T-helper 2 cell treated with Interferon-gamma antibody and Interleukin-4, amounts not matched to agents 100 ng/mL and 5 ng/mL, for 36 hours (primary cell): Measurements from ENCODE around the gene ASF1A. TPM values are rescaled to one million over a fixed set of nuclear protein-coding genes. Genes with fewer than 3 reads are reported as not detected.

Experiments used
- intact Hi-C: fragments of 100-400 bp; cut with micrococcal nuclease; formaldehyde crosslinking; loops from one replicate; pipeline ENCODE4 v1.15.1; 2023
- total RNA-seq: library from RNA; stranded (reverse); gene quantifications from 2 replicates; pipeline ENCODE4 v1.2.3, GENCODE V29; 2022

ASF1A gene
- total RNA-seq, 1 donor from 2014 or later = 43.6 TPM

DNA sequence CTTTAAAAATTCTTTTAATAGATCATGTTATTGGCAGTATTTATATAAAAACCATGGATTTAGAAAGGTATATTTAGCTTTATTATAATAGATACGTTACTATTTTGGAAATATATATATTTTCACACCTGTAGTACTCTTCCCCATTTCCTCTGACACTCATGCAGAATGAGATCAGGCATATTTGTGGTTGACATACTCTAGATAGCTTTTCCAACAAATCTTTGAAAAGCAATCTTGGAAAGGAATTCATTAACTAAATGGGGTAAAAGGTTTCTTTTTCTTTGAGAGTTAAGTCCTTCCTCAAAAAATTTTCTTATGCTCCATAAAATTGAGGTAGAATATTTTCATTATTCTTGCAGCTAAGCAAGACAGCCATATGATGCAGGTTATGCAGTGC is 14.5 kb downstream of the ASF1A start:
- intact Hi-C loops = no loop called here

- intact Hi-C loops = no loop called here
Observed at GRCh38 chr6:118912646-118913045, 18.7 kb downstream of the ASF1A start.

GRCh38 chr6:118913161-118913560 is 19.2 kb downstream of the ASF1A start:
- intact Hi-C loops = no loop called here

GRCh38 chr6:118914598-118914997 is 20.6 kb downstream of the ASF1A start:
- intact Hi-C loops = no loop called here

DNA sequence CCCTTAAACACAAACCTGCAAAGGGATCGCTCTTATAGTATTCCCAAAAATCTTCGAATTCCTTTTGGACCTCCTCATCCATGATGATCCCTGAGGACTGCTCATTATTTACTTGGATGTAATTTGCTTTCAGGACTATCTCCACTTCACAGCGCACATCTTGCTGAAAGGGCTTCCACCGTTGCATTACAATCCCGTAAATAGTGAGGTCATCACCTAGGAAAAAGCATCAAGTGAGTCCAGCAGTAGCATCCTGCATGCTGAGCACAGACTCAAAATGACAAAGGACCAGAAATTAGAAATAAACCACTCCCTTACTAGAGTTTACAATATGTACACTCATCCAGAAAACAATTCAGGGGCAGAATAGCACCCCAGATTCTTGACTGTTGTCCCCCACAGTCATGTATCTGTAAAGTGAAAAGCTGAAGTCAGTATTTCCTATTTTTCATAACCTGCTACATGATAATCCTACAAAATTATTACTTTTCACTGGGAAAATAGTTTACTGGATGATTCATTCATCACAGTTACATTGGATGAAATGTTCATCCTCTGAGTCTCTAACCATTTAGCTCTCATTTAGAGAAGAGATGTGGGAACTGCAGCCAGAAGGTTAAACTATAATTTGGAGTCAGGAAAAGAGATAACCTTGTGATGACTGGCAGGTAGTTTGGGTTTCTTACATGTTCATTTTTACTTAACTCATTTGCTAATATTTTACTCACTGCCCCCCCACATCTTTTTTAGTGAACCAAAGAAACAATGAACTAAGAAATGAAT is 23.8 kb downstream of the ASF1A start:
- intact Hi-C loops = no loop called here

DNA sequence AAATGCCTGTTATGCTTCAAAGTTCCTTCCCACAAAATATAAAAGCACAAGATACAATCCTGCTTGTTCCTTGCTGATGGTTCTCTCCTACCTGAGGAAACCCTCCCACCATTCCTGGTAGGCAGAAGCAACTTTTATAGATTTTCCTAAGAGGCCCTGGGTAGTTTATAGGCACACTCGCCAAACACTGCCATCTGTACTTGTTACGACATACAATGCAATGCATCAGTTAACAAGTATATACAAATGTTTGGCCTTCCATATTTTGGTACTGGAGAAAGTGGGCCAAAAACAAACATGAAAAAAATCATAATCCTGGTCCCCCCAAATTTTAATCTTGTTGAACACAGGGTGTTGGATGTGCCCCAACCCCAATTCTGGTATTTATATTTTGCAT is 24.4 kb downstream of the ASF1A start:
- intact Hi-C loops = no loop called here

DNA sequence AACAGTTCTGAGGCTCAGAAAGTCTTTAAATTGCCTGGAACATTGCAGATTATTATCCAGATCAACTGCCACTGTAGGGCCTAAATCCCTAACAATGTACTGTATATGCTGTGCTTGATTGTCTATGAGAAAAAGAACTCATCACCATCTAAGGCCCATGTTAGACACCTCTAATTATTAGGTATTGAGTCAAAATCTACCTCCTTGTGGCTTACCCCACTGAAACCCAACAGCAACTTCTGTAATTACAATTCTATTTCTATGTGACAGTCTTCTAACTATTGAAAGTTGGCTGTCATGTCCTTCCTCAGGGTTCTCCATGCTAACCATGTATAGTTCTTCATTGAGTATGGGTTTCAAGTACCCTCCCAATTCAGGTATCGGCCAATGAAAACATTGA is 27.1 kb downstream of the ASF1A start:
- intact Hi-C loops = no loop called here

DNA sequence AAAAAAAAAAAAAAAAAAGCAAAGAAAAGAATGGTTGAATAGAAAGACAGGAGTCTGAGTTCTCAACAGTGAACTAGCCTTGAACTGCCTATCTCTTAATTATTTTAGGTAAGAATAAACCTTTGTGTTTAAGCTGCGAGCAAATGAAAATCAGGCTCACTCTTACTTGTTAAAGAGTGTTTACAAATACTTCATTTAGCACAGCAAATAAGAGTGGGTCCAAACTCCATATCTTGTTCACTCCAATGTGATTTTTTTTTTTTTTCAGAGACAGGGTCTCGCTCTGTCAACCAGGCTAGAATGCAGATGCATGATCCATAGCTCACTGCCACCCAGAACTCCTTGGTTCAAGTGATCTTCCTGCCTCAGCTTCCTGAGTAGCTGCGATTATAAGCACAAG is 29.1 kb downstream of the ASF1A start:
- intact Hi-C loops = no loop called here

- intact Hi-C loops = loop anchor here (10.0 kb wide), 2 partner anchors 384 to 1256 kb away; partner anchors contain the start of gene NUS1
Observed at GRCh38 chr6:118930680-118931079, 36.7 kb downstream of the ASF1A start.

DNA sequence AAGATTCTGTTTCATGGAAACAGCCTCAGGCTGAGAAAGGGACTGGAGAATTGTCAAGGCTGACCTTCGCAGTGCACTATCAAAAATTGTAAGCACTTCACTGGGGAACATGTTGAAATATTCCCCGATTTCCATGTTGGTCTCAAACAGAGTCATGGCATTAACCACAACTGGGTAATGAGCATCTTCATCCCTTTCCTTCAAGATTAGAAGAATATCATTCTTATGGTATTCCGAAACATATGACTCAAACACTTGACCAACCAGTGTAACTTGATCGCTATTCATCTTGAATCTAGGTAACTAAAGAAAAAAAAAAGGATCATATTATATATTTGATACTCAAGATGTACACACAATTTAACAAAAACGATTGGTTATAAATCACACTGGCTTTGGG is 37.5 kb downstream of the ASF1A start:
- intact Hi-C loops = loop anchor here (10.0 kb wide), 2 partner anchors 383 to 1257 kb away; partner anchors contain the start of gene NUS1

DNA sequence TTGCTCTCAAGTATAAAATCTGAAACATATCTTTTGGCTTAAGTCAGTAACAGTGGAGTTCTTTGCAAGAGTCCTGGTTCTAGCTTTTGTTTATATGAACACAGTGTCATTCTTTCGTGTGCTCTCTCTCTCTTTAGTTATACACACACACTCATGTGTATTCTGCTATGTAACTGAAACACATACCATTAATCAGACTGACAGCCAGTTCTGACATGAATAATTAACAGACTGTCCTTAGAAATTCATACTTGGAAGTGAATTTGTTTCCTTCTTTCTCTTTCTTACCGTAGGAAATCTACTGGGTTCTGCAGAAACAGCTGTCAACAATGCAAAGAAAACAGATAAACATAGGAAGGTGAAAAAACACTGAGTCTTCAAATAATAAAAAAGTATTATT is 38.5 kb downstream of the ASF1A start:
- intact Hi-C loops = loop anchor here (10.0 kb wide), 2 partner anchors 382 to 1258 kb away; partner anchors contain the start of gene NUS1

GRCh38 chr6:118933855-118934460 is 40.0 kb downstream of the ASF1A start:
- intact Hi-C loops = loop anchor here (1.0 to 10.0 kb wide), 6 partner anchors 40 to 1259 kb away; partner anchors contain the start of genes ASF1A, CEP85L, MAN1A1 and NUS1

- intact Hi-C loops = loop anchor here (1.0 to 10.0 kb wide), 7 partner anchors 40 to 1260 kb away; partner anchors contain the start of genes ASF1A, CEP85L, MAN1A1 and NUS1
Observed at GRCh38 chr6:118934461-118935330, 40.7 kb downstream of the ASF1A start, which contains the start of gene MCM9. Gene MCM9, minus strand, starts transcription at chr6:118935159. Its CDS starts 3,436 bp downstream, at chr6:118931723.

DNA sequence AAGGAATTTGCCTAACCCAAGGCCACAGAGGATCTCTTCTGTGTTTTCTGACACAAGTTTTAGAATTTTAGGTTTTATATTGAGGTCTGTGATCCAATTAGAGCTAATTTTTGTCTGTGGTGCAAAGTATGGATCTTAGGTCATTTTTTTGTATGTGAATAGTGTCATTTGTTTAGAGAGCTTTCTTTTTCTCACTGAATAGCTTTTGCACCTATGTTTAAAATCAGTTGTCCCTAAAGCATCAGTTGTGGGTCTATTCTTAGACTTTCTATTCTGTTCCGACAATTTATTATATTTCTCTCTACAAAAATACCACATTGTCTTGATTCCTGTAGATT is 41.3 kb downstream of the ASF1A start:
- intact Hi-C loops = loop anchor here (1.0 to 10.0 kb wide), 3 partner anchors 142 to 1260 kb away; partner anchors contain the start of gene NUS1

GRCh38 chr6:118935978-118936703 is 42.2 kb downstream of the ASF1A start:
- intact Hi-C loops = loop anchor here (1.0 to 10.0 kb wide), 3 partner anchors 141 to 1261 kb away; partner anchors contain the start of gene NUS1

- intact Hi-C loops = loop anchor here (10.0 kb wide), 2 partner anchors 375 to 1265 kb away; partner anchors contain the start of gene NUS1
Observed at GRCh38 chr6:118939683-118940082, 45.7 kb downstream of the ASF1A start.

GRCh38 chr6:118940770-118941169 is 46.8 kb downstream of the ASF1A start:
- intact Hi-C loops = no loop called here

- intact Hi-C loops = no loop called here
Observed at GRCh38 chr6:118945217-118945616, 51.3 kb downstream of the ASF1A start.

- intact Hi-C loops = no loop called here
Observed at GRCh38 chr6:118952683-118953082, 58.7 kb downstream of the ASF1A start.

DNA sequence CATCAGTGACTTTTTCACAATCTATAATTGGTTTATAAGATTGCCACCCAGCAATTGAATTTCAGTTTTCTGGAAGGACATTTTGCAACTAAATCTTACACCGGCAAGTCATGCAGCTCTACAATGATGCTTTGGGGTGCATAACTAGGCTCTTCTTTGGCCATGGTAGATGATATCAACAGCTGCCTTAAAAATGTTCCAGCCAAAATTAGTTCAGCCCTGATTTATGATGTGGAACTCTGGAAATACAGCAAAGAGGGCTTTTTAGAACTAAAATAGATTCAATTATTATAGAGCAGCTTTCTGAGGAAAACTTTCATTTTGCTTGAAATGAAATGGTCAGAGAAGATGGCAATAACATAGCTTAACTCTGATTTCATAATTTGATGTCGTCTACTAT is 59.4 kb downstream of the ASF1A start:
- intact Hi-C loops = no loop called here
